HCT116 (cell line): Measurements from ENCODE around the gene DOCK3. TPM values are rescaled to one million over a fixed set of nuclear protein-coding genes. Genes with fewer than 3 reads are reported as not detected.

Experiments
- ATAC-seq: fragments of 200-7000 bp; cut with Tn5 transposase; 2 replicates; pipeline ENCODE4 v1.9.1; 2020; ENCODE audit warnings: mild to moderate bottlenecking, moderate library complexity
- BruUV-seq: library from RNA; stranded (reverse); fragments of 400-500 nt; replicated peaks from 2 replicates; lab custom pipeline; 2021; lab: Mats Ljungman, UMichigan
- CTCF ChIA-PET: fragments of 300-600 bp; sonication (Branson Sonifier 250); formaldehyde crosslinking; loops from one replicate; lab custom pipeline; 2021; ENCODE audit warnings: antibody characterized with exemption; lab: Charles Lee
- POLR2A ChIA-PET: fragments of 300-600, 350-600 bp; sonication (Branson Sonifier 250); formaldehyde crosslinking; loops from one replicate; lab custom pipeline; 2021; ENCODE audit warnings: antibody characterized with exemption; lab: Charles Lee
- RAD21 ChIA-PET, 2 experiments: fragments of 300-600 bp; sonication (Branson Sonifier 250); formaldehyde crosslinking; loops; one replicate each; lab custom pipeline; 2023; ENCODE audit warnings: low total read pairs in 2 of 2; ENCODE audit not compliant: uncharacterized antibody in 2 of 2, unreplicated experiment in 2 of 2, low non-redundant PET in 1 of 2; lab: Charles Lee
- DNase-seq: peaks from one replicate; pipeline ENCODE4 v3.0.0-alpha.2; 2010; ENCODE audit warnings: low read depth, low spot score
- H2AFZ ChIP-seq: fragments of 200-600 bp; shearing (Covaris generic), sonication (generic); 2 replicates; pipeline ENCODE4 v1.6.1; 2017; ENCODE audit warnings: low read depth, mixed run types, mixed read lengths, antibody characterized with exemption, low read length; ENCODE audit not compliant: poor library complexity, severe bottlenecking
- H3K27ac ChIP-seq: 2 replicates; pipeline ENCODE4 v1.5.1; 2012; ENCODE audit warnings: low read depth, low read length
- H3K27me3 ChIP-seq: fragments of 200-600 bp; sonication (generic); 2 replicates; pipeline ENCODE4 v1.6.1; 2016; ENCODE audit warnings: mixed run types, low read length, mixed read lengths; ENCODE audit not compliant: insufficient read depth
- H3K36me3 ChIP-seq, 2 experiments: fragments of 200-500 bp in 1 of 2; fragments of 200-600 bp in 1 of 2; sonication (Bioruptor generic) in 1 of 2; sonication (generic) in 1 of 2; 2 replicates each; pipeline versions ENCODE4 v1.5.1 to v1.6.1; 2014 to 2016; ENCODE audit warnings: low read length in 2 of 2, inconsistent platforms in 1 of 2, mixed read lengths in 1 of 2, mixed run types in 1 of 2; ENCODE audit not compliant: insufficient read depth in 2 of 2, control insufficient read depth in 1 of 2
- H3K4me1 ChIP-seq, 2 experiments: fragments of 200-600 bp in 1 of 2; sonication (generic) in 1 of 2; 2 replicates each; pipeline versions ENCODE4 v1.5.1 to v1.6.1; 2012 to 2017; ENCODE audit warnings: low read length in 2 of 2, inconsistent platforms in 1 of 2, mild to moderate bottlenecking in 1 of 2, mixed read lengths in 1 of 2, mixed run types in 1 of 2, moderate library complexity in 1 of 2; ENCODE audit not compliant: insufficient read depth in 2 of 2, control insufficient read depth in 1 of 2
- H3K4me2 ChIP-seq: fragments of 200-600 bp; sonication (generic); 2 replicates; pipeline ENCODE4 v1.6.1; 2017; ENCODE audit warnings: mixed run types, low read length, mixed read lengths
- H3K4me3 ChIP-seq, 2 experiments: fragments of 200-600 bp in 1 of 2; sonication (generic) in 1 of 2; replicated peaks in 1 of 2; 2 replicates each; pipeline ENCODE4 v1.5.1; 2011 to 2016; ENCODE audit warnings: low read length in 2 of 2, control low read depth in 1 of 2, low read depth in 1 of 2, mild to moderate bottlenecking in 1 of 2, mixed read lengths in 1 of 2, mixed run types in 1 of 2
- H3K79me2 ChIP-seq: fragments of 200-600 bp; sonication (generic); 2 replicates; pipeline ENCODE4 v1.6.1; 2017; ENCODE audit warnings: mild to moderate bottlenecking, mixed run types, low read length, moderate library complexity, mixed read lengths; ENCODE audit not compliant: insufficient read depth
- H3K9ac ChIP-seq: fragments of 200-600 bp; sonication (generic); 2 replicates; pipeline ENCODE4 v1.6.1; 2016; ENCODE audit warnings: low read length, mixed read lengths
- H3K9me2 ChIP-seq: fragments of 200-600 bp; sonication (generic), shearing (Covaris generic); 2 replicates; pipeline ENCODE4 v1.6.1; 2017; ENCODE audit warnings: mixed run types, mild to moderate bottlenecking, moderate library complexity; ENCODE audit not compliant: insufficient read depth
- H3K9me3 ChIP-seq, 2 experiments: fragments of 200-500 bp in 1 of 2; fragments of 200-600 bp in 1 of 2; sonication (Bioruptor generic) in 1 of 2; sonication (generic) in 1 of 2; 2 replicates each; pipeline ENCODE4 v1.6.1; 2014 to 2017; ENCODE audit warnings: low read length in 2 of 2, mixed read lengths in 2 of 2, inconsistent platforms in 1 of 2, low read depth in 1 of 2, mild to moderate bottlenecking in 1 of 2, mixed run types in 1 of 2, moderate library complexity in 1 of 2; ENCODE audit not compliant: control insufficient read depth in 1 of 2, insufficient read depth in 1 of 2
- H4K20me1 ChIP-seq: fragments of 200-600 bp; sonication (generic), shearing (Covaris generic); 2 replicates; pipeline ENCODE4 v1.6.1; 2017; ENCODE audit warnings: mixed run types, mild to moderate bottlenecking, moderate library complexity; ENCODE audit not compliant: insufficient read depth
- CBX3 ChIP-seq: IDR thresholded peaks from 2 replicates; pipeline ENCODE4 v1.6.1; 2012; ENCODE audit warnings: low read depth
- CEBPB ChIP-seq: IDR thresholded peaks from 2 replicates; pipeline ENCODE4 v1.6.1; 2012; ENCODE audit warnings: low read depth
- CTCF ChIP-seq, 3 experiments: fragments of 200-600 bp in 1 of 3; sonication (generic) in 1 of 3; IDR thresholded peaks in 2 of 3; conservative IDR thresholded peaks in 1 of 3; 2 replicates each; pipeline ENCODE4 v1.5.1; 2012 to 2017; ENCODE audit warnings: low read depth in 2 of 3, low read length in 2 of 3, antibody characterized with exemption in 1 of 3, borderline replicate concordance in 1 of 3, control low read depth in 1 of 3, mild to moderate bottlenecking in 1 of 3, mixed read lengths in 1 of 3, mixed run types in 1 of 3, moderate library complexity in 1 of 3; ENCODE audit not compliant: insufficient read depth in 1 of 3
- ELF1 ChIP-seq: IDR thresholded peaks from 2 replicates; pipeline ENCODE4 v1.6.1; 2012; ENCODE audit warnings: low read depth, borderline replicate concordance
- EZH2 ChIP-seq: fragments of 200-600 bp; sonication (generic); IDR thresholded peaks from 2 replicates; pipeline ENCODE4 v1.6.1; 2017; ENCODE audit warnings: antibody characterized with exemption, mixed run types
- FOSL1 ChIP-seq: IDR thresholded peaks from 2 replicates; pipeline ENCODE4 v1.6.1; 2012; ENCODE audit warnings: low read depth
- JUND ChIP-seq: IDR thresholded peaks from 2 replicates; pipeline ENCODE4 v1.6.1; 2012
- MAX ChIP-seq: IDR thresholded peaks from 2 replicates; pipeline ENCODE4 v1.6.1; 2012
- POLR2AphosphoS5 ChIP-seq: IDR thresholded peaks from 2 replicates; pipeline ENCODE4 v1.6.1; 2011; ENCODE audit warnings: mild to moderate bottlenecking, low read depth, low read length, moderate library complexity
- RAD21 ChIP-seq: IDR thresholded peaks from 2 replicates; pipeline ENCODE4 v1.6.1; 2012; ENCODE audit warnings: low read depth, mild to moderate bottlenecking
- REST ChIP-seq: IDR thresholded peaks from 2 replicates; pipeline ENCODE4 v1.6.1; 2012; ENCODE audit warnings: low read depth
- TCF7L2 ChIP-seq: IDR thresholded peaks from 2 replicates; pipeline ENCODE4 v1.7.0; 2011; ENCODE audit warnings: borderline replicate concordance, inconsistent platforms; ENCODE audit not compliant: insufficient read depth, insufficient read length; ENCODE audit errors: extremely low read depth
- ZBTB33 ChIP-seq: IDR thresholded peaks from 2 replicates; pipeline ENCODE4 v1.6.1; 2011; ENCODE audit warnings: mild to moderate bottlenecking, low read length, moderate library complexity; ENCODE audit not compliant: insufficient replicate concordance; ENCODE audit errors: extremely low read depth
- ZFX ChIP-seq: fragments of 450-650 bp; IDR thresholded peaks from 2 replicates; pipeline ENCODE4 v1.6.1; 2017
- ZNF274 ChIP-seq: fragments of 200-500 bp; sonication (Bioruptor generic); IDR thresholded peaks from 2 replicates; pipeline ENCODE4 v1.6.1; 2014; ENCODE audit warnings: mild to moderate bottlenecking, low read depth, low read length, inconsistent platforms
- intact Hi-C: fragments of 100-400 bp; cut with micrococcal nuclease; formaldehyde crosslinking; loops from 2 replicates; pipeline ENCODE4 v1.10.0; 2022
- total RNA-seq: library from RNA; stranded (reverse); gene quantifications from one replicate; pipeline ENCODE4 v1.2.1, GENCODE V29; 2021; ENCODE audit not compliant: unreplicated experiment
- TF ChIP-seq, protein P1 (sequence below): IDR thresholded peaks from 2 replicates; pipeline ENCODE4 v1.6.1; 2012

DOCK3 gene
- total RNA-seq, 1 experiment from 2014 or later: 4.2 TPM

DNA sequence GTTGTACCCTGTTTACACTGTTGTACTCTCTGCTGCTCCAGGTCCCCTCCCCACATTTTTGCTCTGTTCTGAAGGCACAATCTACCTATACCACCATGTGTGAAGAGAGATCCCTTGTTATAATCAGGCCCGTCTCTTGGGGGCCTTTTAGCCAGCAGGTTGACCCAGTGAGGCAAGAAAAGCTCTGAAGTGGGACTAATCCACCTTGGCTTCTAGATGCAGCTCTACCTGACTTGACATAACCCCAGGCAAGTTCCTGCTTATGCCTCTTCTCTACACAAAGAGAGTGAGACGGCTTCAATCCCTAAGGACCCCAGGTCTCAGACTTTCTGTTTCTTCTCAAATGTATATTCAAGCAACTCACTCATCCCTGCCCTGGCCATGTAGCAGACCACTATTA, 653.5 kb downstream of the DOCK3 start (continued):
- TF ChIP-seq POLR2AphosphoS5: no peak

DNA sequence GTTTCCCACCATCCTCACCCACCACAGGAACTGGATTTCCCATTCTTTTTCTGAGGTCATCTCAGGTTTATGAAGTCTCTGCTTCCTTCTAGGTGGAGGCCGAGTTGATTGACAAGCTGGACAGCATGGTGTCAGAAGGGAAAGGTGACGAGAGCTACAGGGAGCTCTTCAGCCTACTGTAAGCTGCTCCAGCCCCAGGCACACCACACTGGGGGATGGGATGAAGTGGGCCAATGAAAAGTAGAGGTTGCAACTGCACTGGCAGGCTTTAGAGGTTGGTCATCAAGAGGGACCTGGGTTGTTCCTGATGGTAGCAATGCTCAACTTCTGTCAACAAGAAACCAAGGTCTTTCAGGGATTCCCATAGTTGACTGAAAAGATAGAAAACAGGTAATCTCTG, 655.3 kb downstream of the DOCK3 start:
- TF ChIP-seq REST (no peak), EZH2 (no peak), CTCF (IDR thresholded peaks at IDR 0.05 in 2 of 3, conservative IDR thresholded peaks at IDR 0.05 in 1 of 3; ENCODE audit: borderline replicate concordance in 1 of 3, insufficient read depth in 1 of 3, low read depth in 2 of 3, low read length in 2 of 3) (no peak), ELF1 (no peak), POLR2AphosphoS5 (no peak), MAX (no peak), RAD21 (no peak), ZFX (no peak), CEBPB (no peak), JUND (no peak), TCF7L2 (no peak), ZNF274 (no peak), CBX3 (no peak), FOSL1 (no peak), ZBTB33 (no peak)
- TF ChIP-seq, protein P1, sequence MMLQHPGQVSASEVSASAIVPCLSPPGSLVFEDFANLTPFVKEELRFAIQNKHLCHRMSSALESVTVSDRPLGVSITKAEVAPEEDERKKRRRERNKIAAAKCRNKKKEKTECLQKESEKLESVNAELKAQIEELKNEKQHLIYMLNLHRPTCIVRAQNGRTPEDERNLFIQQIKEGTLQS: no peak
- no peak overlapping the region for H2AFZ ChIP-seq
- H3K79me2 ChIP-seq: no peaks in the 10 kb centered on the region
- no peak overlapping the region for H3K4me3 ChIP-seq
- RAD21 ChIA-PET: no interaction called here
- intact Hi-C loops: no loop called here
- H3K4me2 ChIP-seq: no peak overlapping the region
- no peaks in the 10 kb centered on the region for H3K9me2 ChIP-seq
- no peaks in the 10 kb centered on the region for H3K9me3 ChIP-seq
- no peaks in the 10 kb centered on the region for H4K20me1 ChIP-seq
- H3K4me1 ChIP-seq: no peaks in the 10 kb centered on the region
- no TSS peak for BruUV-seq
- no peak overlapping the region for H3K27ac ChIP-seq
- no peak for DNase-seq
- H3K9ac ChIP-seq: no peak overlapping the region
- H3K36me3 ChIP-seq: no peaks in the 10 kb centered on the region
- no peaks in the 10 kb centered on the region for H3K27me3 ChIP-seq
- POLR2A ChIA-PET: no interaction called here
- CTCF ChIA-PET: no interaction called here
- ATAC-seq: no peak
